Subcutaneous adipose tissue (tissue), 4 donors: ENCODE data around the gene PPIL1. TPM values are rescaled to one million over a fixed set of nuclear protein-coding genes. Genes with fewer than 3 reads are reported as not detected.

ENCODE experiments used
- total RNA-seq, 4 donors: library from RNA; depleted of rRNA; stranded (reverse); fragments of >200 nt; gene quantifications; one replicate each; pipeline ENCODE4 v1.1.0, GENCODE V29; 2016
- TF ChIP-seq, protein P1 (sequence below): fragments of 450-650 bp; IDR thresholded peaks from one replicate; pipeline ENCODE4 v1.5.1; 2016; ENCODE audit warnings: low read depth, mild to moderate bottlenecking, control low read depth, antibody characterized with exemption, moderate library complexity

Gene PPIL1
- total RNA-seq, 4 donors from 2014 or later: 4.3 to 18.4 (median 6.7) TPM

DNA sequence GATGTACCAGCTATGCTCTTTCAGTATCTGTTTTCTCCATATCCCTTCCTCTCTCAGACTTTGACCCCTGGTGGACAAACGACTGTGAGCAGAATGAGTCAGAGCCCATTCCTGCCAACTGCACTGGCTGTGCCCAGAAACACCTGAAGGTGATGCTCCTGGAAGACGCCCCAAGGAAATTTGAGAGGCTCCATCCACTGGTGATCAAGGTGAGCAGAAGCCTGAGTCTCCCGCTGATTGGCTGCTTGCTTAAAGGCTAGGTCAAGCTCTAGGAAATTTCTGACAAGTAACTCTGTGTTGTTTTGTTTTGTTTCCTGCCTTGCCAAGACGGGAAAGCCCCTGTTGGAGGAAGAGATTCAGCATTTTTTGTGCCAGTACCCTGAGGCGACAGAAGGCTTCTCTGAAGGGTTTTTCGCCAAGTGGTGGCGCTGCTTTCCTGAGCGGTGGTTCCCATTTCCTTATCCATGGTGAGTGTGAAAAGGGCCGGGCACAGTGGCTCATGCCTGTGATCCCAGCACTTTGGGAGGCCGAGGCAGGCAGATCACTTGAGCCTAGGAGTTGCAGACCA lies 39.7 kb upstream of the PPIL1 start:
- TF ChIP-seq, protein P1, sequence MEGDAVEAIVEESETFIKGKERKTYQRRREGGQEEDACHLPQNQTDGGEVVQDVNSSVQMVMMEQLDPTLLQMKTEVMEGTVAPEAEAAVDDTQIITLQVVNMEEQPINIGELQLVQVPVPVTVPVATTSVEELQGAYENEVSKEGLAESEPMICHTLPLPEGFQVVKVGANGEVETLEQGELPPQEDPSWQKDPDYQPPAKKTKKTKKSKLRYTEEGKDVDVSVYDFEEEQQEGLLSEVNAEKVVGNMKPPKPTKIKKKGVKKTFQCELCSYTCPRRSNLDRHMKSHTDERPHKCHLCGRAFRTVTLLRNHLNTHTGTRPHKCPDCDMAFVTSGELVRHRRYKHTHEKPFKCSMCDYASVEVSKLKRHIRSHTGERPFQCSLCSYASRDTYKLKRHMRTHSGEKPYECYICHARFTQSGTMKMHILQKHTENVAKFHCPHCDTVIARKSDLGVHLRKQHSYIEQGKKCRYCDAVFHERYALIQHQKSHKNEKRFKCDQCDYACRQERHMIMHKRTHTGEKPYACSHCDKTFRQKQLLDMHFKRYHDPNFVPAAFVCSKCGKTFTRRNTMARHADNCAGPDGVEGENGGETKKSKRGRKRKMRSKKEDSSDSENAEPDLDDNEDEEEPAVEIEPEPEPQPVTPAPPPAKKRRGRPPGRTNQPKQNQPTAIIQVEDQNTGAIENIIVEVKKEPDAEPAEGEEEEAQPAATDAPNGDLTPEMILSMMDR: no peak

DNA sequence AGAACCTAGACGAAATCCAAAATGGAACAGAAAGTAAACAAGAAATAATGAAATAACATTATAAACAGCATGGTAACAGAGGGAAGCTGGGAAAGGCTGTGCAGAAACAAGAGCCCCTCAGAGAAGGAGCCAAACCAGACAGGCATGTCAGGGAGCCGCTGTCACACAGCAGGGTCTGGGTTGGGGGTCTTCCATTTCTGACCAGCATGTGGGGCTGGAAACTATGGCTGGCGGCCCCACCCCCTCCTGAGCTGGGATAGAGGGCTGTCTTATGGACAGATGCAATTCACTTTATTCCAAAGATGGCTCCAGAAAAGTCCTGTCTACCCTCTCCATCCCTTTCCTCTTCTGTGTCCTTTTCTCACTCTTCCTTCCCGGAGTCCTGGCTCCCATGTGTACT lies 38.5 kb upstream of the PPIL1 start:
- TF ChIP-seq, protein P1: no peak

DNA sequence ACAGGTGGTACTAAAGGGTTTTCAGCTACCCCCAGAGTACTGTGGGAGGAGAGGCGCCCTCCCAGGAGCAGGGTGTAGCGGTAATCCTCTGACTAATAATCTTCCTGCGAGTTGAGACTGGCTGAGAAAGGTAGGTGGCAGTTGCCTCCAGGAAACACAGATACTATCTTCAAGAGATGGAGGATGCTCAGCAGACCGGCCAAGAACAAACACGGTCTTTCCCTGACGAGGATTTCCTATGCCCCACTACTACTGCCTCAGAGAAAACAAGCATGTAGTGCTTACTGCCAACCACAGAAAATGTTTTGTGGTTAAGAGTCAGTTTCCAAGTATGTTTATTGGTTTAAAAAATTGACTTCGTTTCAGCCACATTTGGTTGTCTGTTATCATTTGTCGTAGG lies 38.0 kb upstream of the PPIL1 start:
- TF ChIP-seq, protein P1: no peak

DNA sequence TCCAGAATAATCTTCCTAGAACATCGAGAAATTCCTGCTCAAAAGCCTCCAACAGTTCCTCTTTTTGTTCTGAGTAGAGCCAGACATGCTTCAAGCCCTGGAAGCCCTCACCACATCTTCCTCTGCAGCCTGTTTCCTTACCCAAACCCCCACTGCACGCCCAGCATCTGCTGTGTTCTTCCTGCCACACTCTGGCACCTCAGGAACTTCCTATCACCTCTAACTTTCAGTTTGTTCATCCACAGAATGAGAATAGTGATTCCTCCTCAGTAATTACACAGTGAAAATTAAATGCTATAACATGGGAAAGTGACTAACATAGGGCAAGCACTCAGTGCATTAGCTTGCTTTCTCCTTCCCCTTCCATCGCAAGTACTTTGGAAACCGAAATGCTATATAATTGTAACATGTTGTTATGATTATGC lies 37.4 kb upstream of the PPIL1 start:
- TF ChIP-seq, protein P1: no peak

DNA sequence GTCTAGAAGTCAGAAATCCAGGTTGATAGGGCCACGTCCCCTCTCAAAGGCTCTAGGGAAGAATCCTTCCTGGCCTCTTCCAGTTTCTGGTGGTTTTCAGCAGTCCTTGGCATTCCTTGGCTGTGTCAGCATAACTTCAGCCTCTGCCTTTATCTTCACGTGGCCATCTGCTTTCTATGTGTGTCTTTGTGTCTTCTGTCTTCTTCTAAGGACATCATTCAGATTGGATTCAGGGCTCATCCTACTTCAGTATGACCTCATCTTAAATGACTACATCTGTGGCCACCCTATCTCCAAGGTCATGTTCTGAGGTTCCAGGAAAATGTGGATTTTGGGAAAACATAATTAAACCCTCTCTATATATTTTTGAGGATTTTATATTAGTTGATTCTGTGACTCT lies 34.1 kb upstream of the PPIL1 start:
- TF ChIP-seq, protein P1: no peak

- TF ChIP-seq, protein P1: no peak
These were observed 33.2 kb upstream of the PPIL1 start for GRCh38 chr6:36907781-36908180.

DNA sequence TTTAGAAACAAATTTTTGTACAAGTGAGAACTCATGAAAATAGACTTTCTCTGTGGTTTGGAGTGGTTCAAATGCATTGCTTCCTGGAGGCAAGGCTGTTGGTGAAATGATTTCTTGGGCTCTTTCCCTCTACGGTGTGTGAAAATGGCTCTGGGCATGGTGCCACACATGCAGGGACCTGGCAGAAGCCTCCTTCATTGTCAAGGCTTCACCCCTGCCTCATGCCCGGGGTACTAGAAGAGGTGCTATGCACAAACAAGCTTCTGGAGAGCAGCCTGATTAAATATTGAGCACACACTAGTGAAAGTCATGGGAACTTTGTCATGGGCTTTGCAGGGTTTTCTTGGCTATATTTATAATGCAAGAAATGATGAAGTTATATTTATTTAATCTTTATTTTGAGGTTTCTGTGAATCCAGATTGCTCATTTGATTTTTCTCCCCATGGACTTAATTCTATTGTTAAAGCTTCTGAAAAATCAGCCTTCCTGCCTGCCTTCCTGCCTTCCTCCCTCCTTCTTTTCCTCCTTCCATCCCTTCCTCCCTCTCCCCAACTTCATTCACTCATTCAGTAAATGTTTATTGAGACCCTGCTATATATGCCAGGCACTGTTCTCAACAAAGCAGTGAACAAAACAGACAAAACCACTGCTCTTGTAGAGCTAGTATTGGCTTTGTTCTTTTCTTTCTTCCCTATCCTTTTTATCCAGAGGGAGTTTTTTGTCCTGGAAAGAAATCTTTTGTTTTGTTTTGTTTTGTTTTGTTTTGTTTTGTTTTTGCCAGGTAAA lies 32.1 kb upstream of the PPIL1 start:
- TF ChIP-seq, protein P1: no peak
